GM23248 (cell line): ENCODE results near the gene TEF.

Source experiments
- EZH2 ChIP-seq: fragments of 200-600 bp; sonication (generic); IDR thresholded peaks from 2 replicates; pipeline ENCODE4 v1.6.1; 2018; ENCODE audit warnings: antibody characterized with exemption, mild to moderate bottlenecking; ENCODE audit not compliant: insufficient read depth, poor library complexity, severe bottlenecking
- EZH2phosphoT487 ChIP-seq: fragments of 200-600 bp; sonication (generic); IDR thresholded peaks from 2 replicates; pipeline ENCODE4 v1.6.1; 2018; ENCODE audit warnings: antibody characterized with exemption, moderate library complexity, mild to moderate bottlenecking, low read depth; ENCODE audit not compliant: insufficient read depth

DNA sequence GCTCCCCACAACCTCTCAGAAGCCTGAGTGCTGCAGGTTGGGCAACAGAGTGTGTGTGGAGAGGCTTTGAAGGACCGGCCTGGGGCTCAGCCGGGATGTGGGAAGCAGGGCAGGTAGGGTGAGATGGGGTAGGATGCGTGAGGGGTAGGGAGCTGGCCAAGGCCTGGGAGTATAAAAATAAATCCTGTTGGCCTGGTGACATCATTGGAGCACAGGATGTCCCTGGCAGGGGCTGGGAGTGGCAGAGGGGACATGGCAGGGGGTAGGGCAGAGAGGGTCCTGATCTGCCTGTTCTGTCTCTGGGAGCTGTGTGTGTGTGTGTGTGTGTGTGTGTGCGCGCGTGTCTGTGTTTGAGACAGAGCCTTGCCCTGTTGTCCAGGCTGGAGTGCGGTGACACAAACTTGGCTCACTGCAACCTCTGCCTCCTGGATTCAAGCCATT is 28.6 kb downstream of the TEF start:
- TF ChIP-seq EZH2 (no peak), EZH2phosphoT487 (no peak)
